ENCODE measurements around the gene ZNF440.
A peak's percentile ranks its signal among the peaks of the same experiment; 100 is the strongest.
"Not testable (repeated sequence)": the region's sequence is repeated elsewhere in the genome, so short reads cannot be mapped to it uniquely, and the experiment has no call there.

The ZNF440 gene

DNA sequence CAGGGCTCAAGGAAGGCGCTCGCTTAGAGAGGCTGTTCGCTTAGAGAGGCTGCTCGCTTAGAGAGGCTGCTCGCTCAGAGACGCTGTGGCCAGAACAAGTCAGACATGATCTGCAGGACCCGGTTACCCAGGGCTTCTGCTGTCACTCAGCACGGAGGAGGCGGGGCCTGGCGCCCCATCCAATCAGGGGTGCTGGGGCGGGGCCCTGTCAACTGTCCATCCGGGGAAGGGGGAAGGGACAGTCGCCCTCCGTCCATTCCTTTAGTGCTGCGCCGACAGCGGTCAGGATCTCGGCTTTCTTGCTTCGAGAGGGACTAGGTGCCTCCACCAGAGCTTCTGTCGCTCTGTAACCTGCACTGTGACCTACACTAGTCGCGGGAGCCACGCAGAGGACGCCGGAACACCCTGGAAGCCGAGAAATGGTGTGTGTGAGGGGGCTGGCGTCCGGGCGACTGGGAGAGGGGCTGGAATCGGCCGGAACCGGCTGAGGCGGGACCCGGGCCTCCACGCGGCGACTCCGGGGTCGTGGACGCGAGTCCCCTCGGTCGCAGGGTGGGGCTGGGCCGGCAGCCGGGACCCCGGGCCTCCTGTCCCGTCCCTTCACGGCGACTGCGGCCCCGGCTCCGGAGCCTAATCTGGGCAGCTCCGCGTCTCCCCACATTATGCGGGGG is at the start of gene ZNF440:
Gene ZNF440, plus strand, starts transcription at position 245 of the 671 bp plus-strand sequence. Its CDS starts 175 bp downstream, at position 420.
- DNase-seq = peak; percentile 92

DNA sequence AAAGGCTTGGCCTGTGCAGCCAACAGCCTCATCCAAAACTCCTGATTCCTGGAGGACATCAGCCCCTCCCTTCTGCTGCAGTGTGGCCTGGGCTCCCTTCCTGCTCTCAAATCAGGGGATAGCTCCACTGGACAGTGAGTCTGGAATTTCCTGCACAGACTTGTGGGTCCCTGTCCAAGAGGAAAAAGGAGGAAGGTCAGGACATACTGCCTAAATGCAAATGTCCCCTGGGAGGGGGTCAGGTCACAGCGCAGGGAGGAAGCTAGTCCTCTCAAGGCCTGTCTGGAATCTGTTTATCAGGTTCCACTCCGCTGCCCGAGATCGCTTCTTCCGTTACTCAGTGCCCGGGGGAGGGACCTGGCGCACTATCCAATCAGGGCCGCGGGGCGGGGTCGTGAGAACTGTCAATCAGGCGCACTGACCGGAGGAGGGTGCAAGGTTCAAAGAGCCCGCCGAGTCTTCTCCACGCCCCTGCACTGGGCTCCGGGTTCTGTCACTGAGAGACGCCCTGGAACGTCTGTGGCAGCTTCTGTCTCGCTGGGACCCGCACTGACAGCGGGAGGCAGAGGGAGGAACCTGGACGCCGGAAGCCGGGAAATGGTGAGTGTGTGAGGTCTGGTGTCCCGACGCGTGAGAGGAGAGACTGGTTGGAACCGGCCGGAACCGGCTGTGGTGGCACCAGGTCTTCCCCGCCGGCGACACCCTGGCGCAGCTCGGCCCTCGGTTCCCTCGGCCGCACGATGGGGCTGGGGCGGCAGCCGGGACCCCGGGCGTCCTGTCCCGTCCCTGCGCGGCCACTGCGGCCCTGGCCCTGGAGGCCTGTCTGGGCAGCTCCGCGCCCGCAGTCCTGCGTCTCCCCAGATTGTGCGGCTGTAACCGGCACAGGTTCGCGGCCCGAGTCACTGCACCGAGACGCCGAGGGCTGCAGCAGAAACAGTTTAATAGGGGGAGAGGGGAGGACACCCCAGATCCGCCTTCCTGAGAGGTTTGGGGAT is 47.2 kb upstream of the ZNF440 start, which contains the start of gene ZNF441:
Gene ZNF441, plus strand, starts transcription at position 404 of the 995 bp plus-strand sequence. Its CDS starts 194 bp downstream, at position 598.
- peak; percentile 92 for DNase-seq

DNA sequence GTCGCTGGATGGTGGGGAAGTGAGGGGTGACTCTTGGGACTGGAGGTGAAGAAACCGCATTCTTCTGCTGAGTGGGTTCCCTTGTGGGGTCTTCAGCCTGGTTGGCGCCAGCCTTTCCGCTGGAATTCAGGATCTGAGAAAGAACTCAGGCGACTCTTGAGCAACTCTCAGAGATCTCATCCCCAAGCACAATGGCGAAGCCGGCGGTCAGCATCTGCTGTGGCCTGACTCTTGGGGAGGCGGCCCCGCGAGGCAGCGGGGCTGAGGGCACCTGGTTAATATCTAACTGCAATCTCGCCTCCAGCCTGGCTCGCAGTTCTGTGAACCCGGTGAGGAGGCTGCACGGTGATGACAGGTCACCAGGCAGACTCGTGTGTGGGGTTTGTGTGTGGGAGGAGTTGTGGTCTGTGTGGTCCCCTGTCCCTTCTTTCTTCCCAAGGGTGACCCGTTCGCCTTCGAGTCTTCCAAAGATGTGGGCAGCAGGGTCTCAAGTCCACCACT is 46.4 kb upstream of the ZNF440 start:
- DNase-seq = peak; percentile 5

DNA sequence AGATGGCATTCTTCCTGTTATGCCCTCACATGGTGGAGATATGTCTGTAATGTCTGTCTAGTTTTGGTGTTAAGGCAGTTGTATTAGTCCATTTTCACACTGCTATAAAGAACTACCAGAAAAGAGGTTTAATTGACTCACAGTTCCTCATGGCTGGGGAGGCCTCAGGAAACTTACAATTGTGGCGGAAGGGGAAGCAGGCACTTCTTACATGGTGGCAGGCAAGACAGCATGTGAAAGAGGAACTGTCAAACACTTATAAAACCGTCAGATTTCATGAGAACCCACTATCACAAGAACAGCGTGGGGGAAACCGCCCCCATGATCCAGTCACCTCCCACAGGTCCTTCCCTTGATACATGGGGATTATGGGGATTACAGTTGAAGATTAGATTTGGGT is 44.1 kb upstream of the ZNF440 start:
- DNase-seq = no peak

DNA sequence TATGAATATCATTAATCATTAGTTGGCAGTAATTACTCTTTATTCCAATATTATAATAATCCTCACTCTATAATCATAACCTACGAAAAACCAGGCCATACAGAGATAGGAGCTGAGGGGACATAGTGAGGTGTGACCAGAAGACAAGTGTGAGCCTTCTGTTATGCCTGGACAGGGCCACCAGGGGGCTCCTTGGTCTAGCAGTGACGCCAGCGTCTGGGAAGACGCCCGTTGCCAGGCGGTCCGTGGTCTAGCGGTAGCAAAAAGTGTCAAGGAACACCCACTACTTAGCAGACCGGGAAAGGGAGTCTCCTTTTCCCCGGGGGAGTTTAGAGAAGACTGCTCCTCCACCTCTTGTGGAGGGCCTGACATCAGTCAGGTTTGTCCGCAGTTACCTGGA is 42.6 kb upstream of the ZNF440 start:
- DNase-seq = not testable (repeated sequence)

DNA sequence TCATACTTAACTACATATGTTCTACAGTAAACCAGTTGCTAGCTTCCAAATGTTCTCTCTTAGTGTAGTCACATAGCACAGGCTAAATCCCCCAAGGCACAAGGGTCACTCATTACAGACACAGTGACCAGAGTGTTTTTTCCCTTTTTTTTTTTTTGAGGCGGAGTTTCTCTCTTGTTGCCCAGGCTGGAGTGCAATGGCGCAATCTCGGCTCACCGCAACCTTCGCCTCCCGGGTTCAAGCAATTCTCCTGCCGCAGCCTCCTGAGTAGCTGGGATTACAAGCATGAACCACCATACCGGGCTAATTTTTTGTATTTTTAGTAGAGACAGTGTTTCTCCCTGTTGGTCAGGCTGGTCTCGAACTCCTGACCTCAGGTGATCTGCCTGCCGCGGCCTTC is 37.4 kb upstream of the ZNF440 start:
- DNase-seq = not testable (repeated sequence)

DNA sequence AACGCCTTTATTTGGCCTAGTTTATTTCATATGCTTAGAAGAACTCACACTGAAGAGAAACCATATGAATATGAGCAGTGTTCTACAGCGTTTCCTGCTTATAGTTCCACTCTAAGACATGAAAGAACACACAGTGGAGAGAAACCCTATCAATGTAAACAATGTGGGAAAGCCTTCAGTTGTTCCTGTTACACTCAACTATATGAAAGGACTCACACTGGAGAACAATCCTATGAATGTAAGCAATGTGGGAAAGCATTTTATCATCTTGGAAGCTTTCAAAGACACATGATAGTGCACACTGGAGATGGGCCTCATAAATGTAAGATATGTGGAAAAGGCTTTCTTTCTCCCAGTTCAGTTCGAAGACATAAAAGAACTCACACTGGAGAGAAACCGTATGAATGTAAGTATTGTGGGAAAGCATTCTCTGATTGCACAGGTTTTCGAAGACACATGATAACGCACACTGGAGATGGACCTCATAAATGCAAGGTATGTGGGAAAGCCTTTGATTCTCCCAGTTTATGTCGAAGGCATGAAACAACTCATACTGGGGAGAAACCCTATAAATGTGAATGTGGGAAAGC is 33.5 kb upstream of the ZNF440 start:
- DNase-seq = no peak

DNA sequence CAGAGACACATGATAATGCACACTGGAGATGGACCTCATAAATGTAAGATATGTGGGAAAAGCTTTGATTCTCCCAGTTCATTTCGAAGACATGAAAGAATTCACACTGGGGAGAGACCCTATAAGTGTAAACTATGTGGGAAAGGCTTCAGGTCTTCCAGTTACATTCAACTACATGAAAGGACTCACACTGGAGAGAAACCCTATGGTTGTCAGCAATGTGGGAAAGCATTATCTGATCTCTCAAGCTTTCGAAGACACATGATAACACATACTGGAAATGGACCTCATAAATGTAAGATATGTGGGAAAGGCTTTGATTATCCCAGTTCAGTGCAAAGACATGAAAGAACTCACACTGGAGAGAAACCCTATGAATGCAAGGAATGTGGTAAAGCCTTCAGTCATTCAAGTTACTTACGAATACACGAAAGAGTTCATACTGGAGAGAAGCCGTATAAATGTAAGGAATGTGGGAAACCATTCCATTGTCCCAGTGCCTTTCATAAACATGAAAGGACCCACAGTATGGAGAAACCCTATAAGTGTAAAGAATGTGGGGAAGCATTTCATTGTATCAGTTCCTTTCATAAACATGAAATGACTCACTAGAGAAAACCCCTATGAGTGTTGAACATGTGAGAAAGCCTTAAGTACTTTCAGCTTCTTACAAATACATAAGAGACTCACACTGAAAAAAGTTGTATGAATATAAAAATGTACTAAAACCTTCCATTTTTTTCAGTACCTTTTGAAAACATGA is 32.6 kb upstream of the ZNF440 start:
- no peak for DNase-seq

DNA sequence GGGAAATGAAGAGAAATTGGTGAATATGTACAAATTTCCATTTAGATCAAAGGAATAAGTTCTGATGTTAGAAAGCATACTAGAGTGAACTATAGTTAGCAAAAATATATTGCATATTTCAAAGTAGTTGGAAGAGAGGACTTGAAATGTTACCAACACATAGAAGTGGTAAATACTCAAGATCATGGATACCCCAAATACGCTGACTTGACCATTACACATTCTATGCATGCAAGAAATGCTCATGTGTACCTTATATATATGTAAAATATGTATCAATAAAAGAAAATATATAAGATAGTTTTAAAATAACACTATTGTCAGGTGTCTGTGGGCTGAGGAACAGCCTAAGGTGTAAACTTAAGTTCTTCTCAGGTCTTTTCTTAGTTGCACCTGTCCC is 30.3 kb upstream of the ZNF440 start:
- DNase-seq = no peak

DNA sequence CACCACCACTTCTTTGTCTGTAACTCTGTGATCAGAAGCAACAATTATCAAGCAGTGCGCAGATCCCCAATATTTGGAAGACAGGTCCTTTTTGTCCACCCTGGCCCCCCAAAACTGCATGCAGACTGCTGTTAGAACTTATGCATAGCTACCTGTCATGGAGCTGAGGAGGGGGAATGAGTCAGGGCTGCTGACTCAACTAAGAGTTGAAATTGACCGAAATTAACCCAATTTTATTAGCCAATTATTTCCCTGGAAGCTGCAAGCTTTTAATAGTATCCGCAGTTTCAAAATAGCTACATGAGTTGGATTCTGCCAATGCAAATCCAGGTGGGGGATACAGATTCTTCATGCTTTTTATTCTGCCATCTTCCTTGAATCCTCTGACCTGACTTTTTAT is 29.7 kb upstream of the ZNF440 start:
- no peak for DNase-seq

DNA sequence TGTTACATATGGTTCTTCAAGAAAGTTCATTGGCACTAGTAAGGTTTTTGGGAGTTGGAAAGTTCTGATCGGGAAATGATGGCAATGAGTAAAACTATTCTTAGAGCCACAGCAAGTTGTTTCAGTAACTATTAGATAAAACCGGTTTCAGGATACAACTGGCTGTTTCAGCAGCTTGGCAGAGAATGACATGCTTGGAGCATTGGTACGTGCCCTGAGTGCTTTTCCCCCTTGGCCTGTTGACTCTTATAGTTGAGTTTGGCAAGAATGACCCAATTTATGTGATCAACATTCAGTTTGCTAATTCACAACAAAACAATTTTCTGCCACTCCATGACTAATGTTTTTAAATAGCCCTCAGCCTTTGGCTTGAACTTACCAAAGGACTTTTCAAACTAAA is 26.5 kb upstream of the ZNF440 start:
- DNase-seq = no peak

DNA sequence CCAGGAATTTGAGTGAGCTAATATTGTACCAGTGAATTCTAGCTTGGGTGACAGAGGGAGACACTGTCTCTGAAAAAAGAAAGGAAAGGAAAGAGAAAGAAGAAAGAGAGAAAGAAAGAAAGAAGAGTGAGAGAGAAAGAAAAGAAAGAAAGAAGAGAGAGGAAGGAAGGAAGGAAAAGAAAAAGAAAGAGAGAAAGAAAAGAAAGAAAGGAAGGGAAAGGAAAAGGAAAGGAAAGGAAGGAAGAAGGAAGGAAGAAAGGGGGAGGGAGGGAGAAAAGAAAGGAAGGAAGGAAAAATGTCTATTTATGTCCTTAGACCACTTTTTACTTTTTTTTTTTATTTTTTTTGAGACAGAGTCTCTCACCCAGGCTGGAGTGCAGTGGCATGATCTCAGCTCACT is 21.1 kb upstream of the ZNF440 start:
- no peak for DNase-seq

DNA sequence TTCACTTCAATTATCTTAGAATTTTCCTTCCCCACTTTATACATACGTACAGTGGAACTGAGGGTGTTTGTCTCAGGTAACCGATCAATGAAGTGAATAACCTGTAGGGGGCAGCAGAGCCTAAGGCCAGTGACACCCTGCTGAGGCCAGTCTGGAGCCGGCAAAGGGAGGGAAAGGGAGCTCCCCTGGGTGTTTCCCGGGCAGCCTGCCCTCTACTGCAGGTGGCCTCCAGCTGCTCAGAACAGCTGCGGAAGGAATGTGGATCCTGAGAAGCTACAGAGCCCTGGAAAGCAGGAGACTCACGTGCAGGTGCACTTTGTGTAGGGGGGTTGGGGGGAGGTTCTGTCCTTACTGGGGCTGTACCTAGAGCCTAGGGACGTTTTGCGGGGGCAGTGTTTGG is 16.6 kb upstream of the ZNF440 start:
- DNase-seq = peak; percentile 72

DNA sequence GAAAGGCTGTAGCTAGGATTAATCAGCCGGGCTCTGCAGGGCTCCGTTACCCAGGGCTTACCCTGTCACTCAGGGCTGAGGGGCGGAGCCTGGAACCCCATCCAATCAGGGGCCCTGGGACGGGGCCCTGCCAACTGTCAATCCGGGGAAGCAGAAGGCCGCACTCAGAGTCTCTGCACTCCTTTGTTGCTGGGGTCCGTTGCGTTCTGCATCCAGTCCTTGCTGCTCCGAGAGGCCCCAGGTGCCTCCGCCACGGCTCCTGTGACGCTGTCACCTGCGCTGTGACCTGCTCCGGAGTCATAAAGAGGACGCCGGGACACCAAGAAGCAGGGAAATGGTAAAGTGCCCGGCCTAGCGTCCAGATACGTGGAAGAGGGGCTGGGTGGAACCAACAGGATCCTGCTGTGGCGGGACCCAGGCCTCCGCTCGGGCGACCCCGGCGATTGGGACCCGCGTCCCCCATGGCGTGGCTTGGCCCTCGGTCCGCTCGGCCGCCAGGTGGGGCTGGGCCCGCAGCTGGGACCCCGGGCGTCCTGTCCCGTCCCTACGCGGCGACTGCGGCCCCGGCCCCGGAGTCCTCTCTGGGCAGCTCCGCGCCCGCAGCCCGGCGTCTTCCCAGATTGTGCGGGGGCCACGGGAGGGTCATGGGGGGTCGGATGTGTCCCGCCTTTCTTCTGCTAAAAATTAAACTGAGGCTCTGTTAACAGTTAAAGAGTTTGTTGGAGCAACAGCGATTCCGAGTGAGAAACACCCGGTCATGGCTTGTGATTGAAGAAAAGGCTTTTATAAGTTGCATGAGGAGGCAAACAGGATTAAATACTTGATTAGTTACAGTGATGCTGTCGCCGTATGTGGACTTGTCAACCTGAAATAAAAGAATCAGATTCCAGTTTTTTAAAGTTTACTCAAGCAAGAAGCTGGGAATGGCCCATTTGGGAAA is 15.4 kb upstream of the ZNF440 start, which contains the start of gene ZNF491:
Gene ZNF491, plus strand, starts transcription at position 133 of the 940 bp plus-strand sequence. CDS start 7,431 bp downstream, outside the sequence.
- DNase-seq = peak; percentile 47

DNA sequence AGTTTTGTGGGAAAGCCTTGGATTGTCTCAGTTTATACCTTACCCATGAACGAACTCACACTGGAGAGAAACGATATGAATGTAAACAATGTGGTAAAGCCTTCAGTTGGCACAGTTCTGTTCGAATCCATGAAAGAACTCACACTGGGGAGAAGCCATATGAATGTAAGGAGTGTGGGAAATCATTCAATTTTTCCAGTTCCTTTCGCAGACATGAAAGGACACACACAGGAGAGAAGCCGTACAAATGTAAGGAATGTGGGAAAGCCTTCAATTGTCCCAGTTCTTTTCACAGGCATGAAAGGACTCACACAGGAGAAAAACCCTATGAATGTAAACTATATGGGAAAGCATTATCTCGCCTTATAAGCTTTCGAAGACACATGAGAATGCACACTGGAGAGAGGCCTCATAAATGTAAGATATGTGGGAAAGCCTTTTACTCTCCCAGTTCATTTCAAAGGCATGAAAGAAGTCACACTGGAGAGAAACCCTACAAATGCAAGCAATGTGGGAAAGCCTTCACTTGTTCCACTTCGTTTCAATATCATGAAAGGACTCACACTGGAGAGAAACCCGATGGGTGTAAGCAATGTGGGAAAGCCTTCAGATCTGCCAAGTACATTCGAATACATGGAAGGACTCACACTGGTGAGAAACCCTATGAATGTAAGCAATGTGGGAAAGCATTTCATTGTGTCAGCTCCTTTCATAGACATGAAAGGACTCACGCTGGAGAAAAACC is 7.5 kb upstream of the ZNF440 start:
- DNase-seq = no peak

DNA sequence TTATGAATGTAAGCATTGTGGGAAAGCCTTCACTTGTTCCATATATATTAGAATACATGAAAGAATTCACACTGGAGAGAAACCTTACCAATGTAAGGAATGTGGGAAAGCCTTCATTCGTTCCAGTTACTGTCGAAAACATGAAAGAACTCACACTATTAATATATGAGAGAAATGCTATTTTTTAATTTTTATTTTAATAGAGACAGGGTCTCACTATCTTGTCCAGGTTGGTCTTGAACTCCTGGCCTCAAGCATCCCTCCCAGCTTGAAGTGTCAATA is 7.0 kb upstream of the ZNF440 start:
- DNase-seq = no peak

DNA sequence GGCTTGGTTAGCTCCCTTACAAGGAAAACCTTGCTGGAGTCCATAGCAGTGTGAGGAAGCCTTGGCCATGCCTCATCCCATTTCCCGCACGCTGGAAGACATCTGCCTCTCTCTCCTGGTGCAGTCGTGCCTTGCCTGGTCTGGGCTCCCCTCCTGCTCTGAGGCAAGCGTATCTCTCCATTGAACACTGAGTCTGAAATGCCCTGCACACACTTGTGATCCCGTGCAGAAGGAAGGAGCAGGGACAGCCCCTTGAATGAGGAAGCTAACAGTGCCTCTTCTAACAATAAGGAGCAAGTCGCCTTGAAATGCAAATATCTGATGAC is 407 bp upstream of the ZNF440 start:
- DNase-seq = no peak

DNA sequence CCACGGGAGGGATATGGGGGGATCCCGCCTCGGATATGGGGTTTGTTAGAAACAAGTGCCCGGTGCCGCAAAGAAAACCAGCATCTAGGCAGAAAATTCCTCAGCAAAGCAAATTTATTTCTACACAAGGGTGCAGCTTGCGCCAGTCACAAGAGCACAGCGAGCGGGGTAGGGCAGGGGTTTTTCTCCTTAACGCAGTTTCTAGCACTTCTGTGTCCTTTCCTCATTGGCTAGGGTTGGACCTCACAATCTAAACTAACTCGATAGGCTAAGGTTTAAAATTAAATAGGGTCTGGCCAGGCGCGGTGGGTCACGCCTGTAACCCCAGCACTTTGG is 595 bp downstream of the ZNF440 start:
- DNase-seq = peak; percentile 4

DNA sequence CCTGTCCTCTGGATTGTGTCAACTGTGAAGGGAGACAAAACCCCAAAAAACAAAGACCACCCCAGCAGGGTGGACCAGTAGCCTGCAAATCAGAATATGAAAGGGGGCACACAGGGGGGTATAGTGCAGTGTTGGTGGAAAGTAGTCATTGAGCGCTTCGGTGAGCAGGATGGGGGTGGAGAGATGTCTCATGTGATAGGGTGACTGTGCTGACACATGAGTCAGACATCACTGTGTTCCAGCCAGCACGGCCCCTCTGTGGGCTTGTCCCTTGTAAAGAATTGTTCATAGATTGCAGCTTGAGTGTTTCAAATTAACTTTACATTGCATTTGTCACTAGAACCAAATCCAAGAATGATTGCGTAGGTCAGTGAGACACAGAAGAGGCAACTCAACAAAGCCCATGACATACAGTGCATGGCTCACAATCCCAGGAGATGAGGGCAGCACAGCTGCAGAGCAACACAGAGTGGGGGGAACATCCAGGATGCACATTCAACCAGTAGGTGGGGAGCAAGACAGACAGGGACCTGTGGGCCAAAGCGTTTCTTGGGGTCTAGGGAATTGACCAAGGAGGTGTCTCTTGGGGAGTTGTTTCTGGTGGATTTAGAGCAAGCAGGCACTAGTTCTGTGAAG is 7.5 kb downstream of the ZNF440 start:
- no peak for DNase-seq

All from HCEC 1CT (cell line).